AG04450 (cell line): ENCODE data around the gene CALR. TPM values are rescaled to one million over a fixed set of nuclear protein-coding genes. Genes with fewer than 3 reads are reported as not detected.
"Not testable (repeated sequence)": the region's sequence is repeated elsewhere in the genome, so short reads cannot be mapped to it uniquely, and the experiment has no call there.

Source experiments
- CTCF ChIA-PET: fragments of 300-600, 350-600 bp; formaldehyde crosslinking; extraction: SDS; loops from one replicate; lab custom pipeline; 2022; ENCODE audit warnings: antibody characterized with exemption, inconsistent platforms; lab: Charles Lee
- POLR2A ChIA-PET: fragments of 350-600 bp; formaldehyde crosslinking; extraction: SDS; loops from one replicate; lab custom pipeline; 2021; ENCODE audit warnings: antibody characterized with exemption, inconsistent platforms; lab: Yijun Ruan, JAX
- DNase-seq: peaks from one replicate; pipeline ENCODE4 v3.0.0-alpha.2; 2011; ENCODE audit warnings: low read depth, low spot score
- H3K27ac ChIP-seq: one replicate; pipeline ENCODE4 v1.5.1; 2012; ENCODE audit warnings: low read depth, low read length, control low read depth
- H3K27me3 ChIP-seq: one replicate; pipeline ENCODE4 v1.6.0; 2012; ENCODE audit warnings: low read length; ENCODE audit not compliant: control insufficient read depth, insufficient read depth
- H3K4me3 ChIP-seq: 2 replicates; pipeline ENCODE4 v1.5.1; 2011; ENCODE audit warnings: mild to moderate bottlenecking, low read depth, low read length, control low read depth
- H3K9me3 ChIP-seq: 2 replicates; pipeline ENCODE4 v1.5.1; 2012; ENCODE audit warnings: low read length; ENCODE audit not compliant: control insufficient read depth, insufficient read depth
- CTCF ChIP-seq: IDR thresholded peaks from 2 replicates; pipeline ENCODE4 v1.5.1; 2011; ENCODE audit warnings: low read depth, low read length, control low read depth, inconsistent platforms
- polyA plus RNA-seq: library from polyadenylated mRNA; depleted of rRNA; stranded (reverse); fragments of >200 nt; gene quantifications from 2 replicates; pipeline ENCODE4 v1.2.3, GENCODE V29; 2011

The CALR gene
- polyA plus RNA-seq, 1 experiment = 1,650 TPM

DNA sequence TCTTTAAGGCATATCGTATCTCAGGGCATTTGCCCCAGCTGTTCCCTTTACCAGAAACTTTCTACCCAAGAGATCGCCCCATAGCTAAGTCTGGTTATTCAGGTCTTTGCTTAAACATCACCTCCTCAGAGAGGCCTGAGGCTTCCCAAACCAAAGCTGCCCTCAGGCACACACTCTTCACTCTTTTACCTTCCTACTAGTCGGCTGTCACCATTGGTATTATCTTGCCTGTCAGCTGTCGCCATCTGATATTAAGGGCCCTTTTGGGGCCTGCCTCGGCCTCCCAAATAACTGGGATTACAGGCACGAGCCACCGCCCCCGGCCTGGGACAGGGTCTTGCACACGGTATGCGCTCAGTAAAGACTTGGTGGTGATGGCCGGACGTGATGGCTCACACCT lies 17.6 kb downstream of the CALR start:
- ChIA-PET CTCF (interaction anchor here (3.4 kb wide), 1 partner anchor 9 kb away, joined by 30 read pairs; no protein-coding TSS in a partner anchor), POLR2A (interaction anchor here (0.7 to 1.8 kb wide), 2 partner anchors 10 to 11 kb away, joined by 4 to 8 read pairs; partner anchors contain the start of gene RAD23A)
- peak overlapping the region; percentile 11 for H3K27ac ChIP-seq
- H3K27me3 ChIP-seq = no peaks in the 10 kb centered on the region
- no peaks in the 10 kb centered on the region; the same call in 1 of the 2 replicates for H3K9me3 ChIP-seq
- DNase-seq = no peak
- TF ChIP-seq CTCF = no peak
- peak overlapping the region; percentile 99 for H3K4me3 ChIP-seq

DNA sequence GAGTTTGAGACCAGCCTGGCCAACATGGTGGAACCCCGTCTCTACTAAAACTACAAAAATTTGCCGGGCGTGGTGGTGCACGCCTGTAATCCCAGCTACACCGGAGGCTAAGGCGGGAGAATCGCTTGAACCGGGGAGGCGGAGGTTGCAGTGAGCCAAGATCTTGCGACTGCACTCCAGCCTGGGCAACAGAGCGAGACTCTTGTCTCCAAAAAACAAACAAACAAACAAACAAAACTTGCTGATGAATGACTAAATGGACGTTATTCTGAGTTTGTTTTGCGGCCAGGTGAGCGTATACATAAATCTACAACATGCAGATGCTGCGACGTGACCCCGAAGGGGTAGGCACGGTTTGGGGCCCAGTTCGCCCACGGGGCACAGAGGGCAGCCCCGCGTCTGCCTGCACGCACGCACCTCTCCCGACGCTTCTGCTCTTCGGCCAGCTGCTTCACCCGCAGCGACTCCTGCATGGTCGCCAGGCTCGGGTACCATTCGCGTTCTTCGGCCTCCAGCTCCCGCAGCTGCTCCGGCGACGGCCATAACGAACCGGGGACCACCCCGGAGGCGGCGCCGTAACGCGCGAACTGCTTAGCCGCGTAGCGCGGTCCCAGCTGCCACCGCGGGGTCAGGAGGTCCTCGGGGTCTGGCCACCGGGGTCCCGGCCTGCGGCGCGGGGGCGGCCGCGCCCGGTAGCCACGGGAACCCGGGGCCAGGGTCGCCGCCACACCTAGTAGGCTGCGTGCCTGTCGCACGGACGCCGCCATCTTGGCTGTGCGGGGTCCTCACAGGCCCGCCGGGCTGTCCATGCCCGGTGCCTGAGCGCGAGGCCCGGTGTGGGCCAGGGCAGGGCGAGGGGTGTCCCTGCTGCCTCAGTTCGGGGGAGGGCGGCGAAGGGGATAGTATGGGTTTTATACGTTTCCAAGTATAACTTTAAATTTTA lies 18.3 kb downstream of the CALR start, which contains the start of gene GADD45GIP1:
TSS of gene GADD45GIP1 (minus strand) at position 778 of the 943 bp plus-strand sequence. CDS start at position 767, 11 bp downstream.
- POLR2A ChIA-PET = interaction anchor here (0.7 to 1.8 kb wide), 2 partner anchors 10 to 12 kb away, joined by 4 to 8 read pairs; partner anchors contain the start of gene RAD23A
- Histone ChIP-seq H3K27me3 (no peaks in the 10 kb centered on the region), H3K27ac (peak within 1 kb of the TSS; percentile 57), H3K9me3 (no peaks in the 10 kb centered on the region; the same call in 1 of the 2 replicates), H3K4me3 (peak within 1 kb of the TSS; percentile 99)
- DNase-seq = no peak
- CTCF ChIA-PET = interaction anchor here (3.4 kb wide), 1 partner anchor 9 kb away, joined by 30 read pairs; no protein-coding TSS in a partner anchor
- no peak for TF ChIP-seq CTCF

DNA sequence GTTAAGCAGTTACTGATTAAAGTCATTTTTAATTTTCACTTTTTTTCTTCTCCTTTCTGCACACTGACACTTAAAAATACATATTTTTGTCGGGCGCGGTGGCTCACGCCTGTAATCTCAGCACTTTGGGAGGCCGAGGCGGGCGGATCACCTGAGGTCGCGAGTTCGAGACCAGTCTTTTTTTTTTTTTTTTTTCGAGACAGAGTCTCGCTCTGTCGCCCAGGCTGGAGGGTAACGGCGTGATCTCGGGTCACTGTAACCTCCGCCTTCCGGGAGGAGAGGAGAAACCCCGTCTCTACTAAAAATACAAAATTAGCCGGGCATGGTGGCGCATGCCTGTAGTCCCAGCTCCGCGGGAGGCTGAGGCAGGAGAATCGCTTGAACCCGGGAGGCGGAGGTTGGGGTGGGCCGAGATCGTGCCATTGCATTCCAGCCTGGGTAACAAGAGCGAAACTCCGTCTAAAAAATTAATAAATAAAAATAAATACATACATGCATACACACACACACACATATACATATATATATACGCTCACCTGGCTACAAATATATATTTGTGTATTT lies 19.1 kb downstream of the CALR start:
- CTCF ChIA-PET = interaction anchor here (3.4 kb wide), 1 partner anchor 8 kb away, joined by 30 read pairs; no protein-coding TSS in a partner anchor
- not testable (repeated sequence) for DNase-seq

DNA sequence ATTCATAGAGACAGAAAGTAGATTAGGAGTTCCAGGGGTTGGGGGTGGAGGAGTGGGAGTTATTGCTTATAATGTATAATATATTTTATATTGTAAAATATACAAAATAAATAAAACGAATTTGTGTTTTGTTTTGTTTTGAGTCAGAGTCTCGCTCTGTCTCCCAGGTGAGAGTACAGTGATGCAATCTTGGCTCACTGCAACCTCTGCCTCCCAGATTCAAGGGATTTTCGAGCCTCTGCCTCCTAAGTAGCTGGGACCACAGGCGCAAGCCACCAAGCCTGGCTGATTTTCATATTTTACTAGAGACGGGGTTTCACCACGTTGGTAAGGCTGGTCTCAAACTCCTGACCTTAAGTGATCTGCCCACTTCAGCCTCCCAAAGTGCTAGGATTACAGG lies 21.1 kb downstream of the CALR start:
- H3K9me3 ChIP-seq = no peaks in the 10 kb centered on the region; the same call in 1 of the 2 replicates
- ChIA-PET POLR2A (no interaction called here), CTCF (no interaction called here)
- H3K27me3 ChIP-seq = no peaks in the 10 kb centered on the region
- H3K27ac ChIP-seq = no peak overlapping the region
- H3K4me3 ChIP-seq = no peak overlapping the region
- TF ChIP-seq CTCF = no peak
- DNase-seq = no peak

More for the DNA sequence above, 19.1 kb downstream of the CALR start:
- not testable (repeated sequence) for H3K27me3 ChIP-seq, H3K27ac ChIP-seq, H3K9me3 ChIP-seq
- POLR2A ChIA-PET = interaction anchor here (1.8 kb wide), 1 partner anchor 11 kb away, joined by 8 read pairs; the partner anchor contains the start of gene RAD23A
- peak overlapping the region; percentile 99 for H3K4me3 ChIP-seq
